ENCODE data around the gene PRKCA.
"Not testable (repeated sequence)": the region's sequence is repeated elsewhere in the genome, so short reads cannot be mapped to it uniquely, and the experiment has no call there.

The PRKCA gene

GRCh38 chr17:66345949-66346638 is 43.7 kb downstream of the PRKCA start:
- DNase-seq; intact Hi-C loops (cut with DNase I): not testable (repeated sequence)

- intact Hi-C loops (cut with DNase I) = no loop called here
- peak in 2 of 42 donors; percentile 21 to 40 for DNase-seq
Measured at GRCh38 chr17:66347661-66348514, 45.5 kb downstream of the PRKCA start.

GRCh38 chr17:66348584-66349165 is 46.3 kb downstream of the PRKCA start:
- DNase-seq = peak in 32 of 42 donors; percentile 12 to 84 (median 47)
- intact Hi-C loops (cut with DNase I) = no loop called here

- DNase-seq = no peak
- intact Hi-C loops (cut with DNase I) = no loop called here
Measured at GRCh38 chr17:66349521-66350254, 47.3 kb downstream of the PRKCA start.

- DNase-seq; intact Hi-C loops (cut with DNase I): not testable (repeated sequence)
Measured at GRCh38 chr17:66350576-66350975, 48.2 kb downstream of the PRKCA start.

- peak in 31 of 42 donors; percentile 11 to 55 (median 34) for DNase-seq
- intact Hi-C loops (cut with DNase I) = no loop called here
Measured at GRCh38 chr17:66351033-66351432, 48.6 kb downstream of the PRKCA start.

GRCh38 chr17:66351701-66352100 is 49.3 kb downstream of the PRKCA start:
- intact Hi-C loops (cut with DNase I) = no loop called here

GRCh38 chr17:66353937-66354401 is 51.6 kb downstream of the PRKCA start:
- no peak for DNase-seq
- intact Hi-C loops (cut with DNase I) = no loop called here

More at GRCh38 chr17:66351701-66352100, 49.3 kb downstream of the PRKCA start:
- no peak for DNase-seq

GRCh38 chr17:66354472-66354871 is 52.1 kb downstream of the PRKCA start:
- DNase-seq = no peak
- intact Hi-C loops (cut with DNase I) = no loop called here

GRCh38 chr17:66354981-66355380 is 52.6 kb downstream of the PRKCA start:
- DNase-seq = no peak
- intact Hi-C loops (cut with DNase I) = no loop called here

- no peak for DNase-seq
- intact Hi-C loops (cut with DNase I) = no loop called here
Measured at GRCh38 chr17:66355510-66355909, 53.1 kb downstream of the PRKCA start.

GRCh38 chr17:66357037-66357436 is 54.6 kb downstream of the PRKCA start:
- no peak for DNase-seq
- intact Hi-C loops (cut with DNase I) = no loop called here

- intact Hi-C loops (cut with DNase I) = no loop called here
- DNase-seq = no peak
Measured at GRCh38 chr17:66359351-66359750, 56.9 kb downstream of the PRKCA start.

GRCh38 chr17:66360961-66361565 is 58.6 kb downstream of the PRKCA start:
- intact Hi-C loops (cut with DNase I); DNase-seq: not testable (repeated sequence)

- DNase-seq = no peak
- intact Hi-C loops (cut with DNase I) = no loop called here
Measured at GRCh38 chr17:66364508-66364907, 62.1 kb downstream of the PRKCA start.

GRCh38 chr17:66364990-66365490 is 62.6 kb downstream of the PRKCA start:
- intact Hi-C loops (cut with DNase I) = no loop called here

GRCh38 chr17:66365903-66366302 is 63.5 kb downstream of the PRKCA start:
- no peak for DNase-seq
- intact Hi-C loops (cut with DNase I) = no loop called here

More at GRCh38 chr17:66364990-66365490, 62.6 kb downstream of the PRKCA start:
- DNase-seq = no peak

- intact Hi-C loops (cut with DNase I) = no loop called here
- DNase-seq = no peak
Measured at GRCh38 chr17:66367107-66367506, 64.7 kb downstream of the PRKCA start.

GRCh38 chr17:66369830-66370229 is 67.4 kb downstream of the PRKCA start:
- intact Hi-C loops (cut with DNase I) = no loop called here
- DNase-seq = no peak

Data from head of caudate nucleus (tissue), 42 donors.